Cardiac muscle cell (in vitro differentiated cells and primary cell): Measurements from ENCODE around the gene DAO. TPM values are rescaled to one million over a fixed set of nuclear protein-coding genes. Genes with fewer than 3 reads are reported as not detected.

Experiments used
- DNase-seq, 2 donors: peaks; one replicate each; pipeline versions ENCODE4 v3.0.0 to v3.0.0-alpha.2; 2010 to 2017; ENCODE audit warnings: low read depth in 1 of 2, low spot score in 1 of 2
- H3K27ac ChIP-seq: fragments of 200-600 bp; sonication (generic); 2 replicates; pipeline ENCODE4 v1.5.1; 2016
- H3K27me3 ChIP-seq: fragments of 200-600 bp; sonication (generic); 2 replicates; pipeline ENCODE4 v1.6.0; 2016; ENCODE audit warnings: control low read depth
- H3K36me3 ChIP-seq: fragments of 200-600 bp; sonication (generic); 2 replicates; pipeline ENCODE4 v1.5.1; 2016; ENCODE audit warnings: control low read depth
- H3K4me1 ChIP-seq: fragments of 200-600 bp; sonication (generic); 2 replicates; pipeline ENCODE4 v1.8.1; 2017; ENCODE audit warnings: low read depth, mild to moderate bottlenecking, mixed run types
- H3K4me3 ChIP-seq: fragments of 200-600 bp; sonication (generic); 2 replicates; pipeline ENCODE4 v1.5.1; 2016; ENCODE audit warnings: mild to moderate bottlenecking
- H3K9me3 ChIP-seq: fragments of 200-600 bp; sonication (generic); 2 replicates; pipeline ENCODE4 v1.5.1; 2017; ENCODE audit warnings: low read depth, mild to moderate bottlenecking, control low read depth
- polyA plus RNA-seq: library from polyadenylated mRNA; unstranded; fragments of >200 nt; fragmentation: Nextera tagmentation; extraction: Ambion mirVana; gene quantifications from 2 replicates; pipeline ENCODE4 v1.2.1, GENCODE V29; 2016
- total RNA-seq: library from RNA; depleted of rRNA; stranded (reverse); fragments of >200 nt; gene quantifications from 2 replicates; pipeline ENCODE4 v1.2.3, GENCODE V29; 2016
- TF ChIP-seq, protein P1 (sequence below): IDR thresholded peaks from 2 replicates; pipeline ENCODE4 v1.5.1; 2012; ENCODE audit warnings: low read depth, mild to moderate bottlenecking, low read length

The DAO gene
- total and polyA plus RNA-seq, 2 experiments from 2014 or later, result not detected

DNA sequence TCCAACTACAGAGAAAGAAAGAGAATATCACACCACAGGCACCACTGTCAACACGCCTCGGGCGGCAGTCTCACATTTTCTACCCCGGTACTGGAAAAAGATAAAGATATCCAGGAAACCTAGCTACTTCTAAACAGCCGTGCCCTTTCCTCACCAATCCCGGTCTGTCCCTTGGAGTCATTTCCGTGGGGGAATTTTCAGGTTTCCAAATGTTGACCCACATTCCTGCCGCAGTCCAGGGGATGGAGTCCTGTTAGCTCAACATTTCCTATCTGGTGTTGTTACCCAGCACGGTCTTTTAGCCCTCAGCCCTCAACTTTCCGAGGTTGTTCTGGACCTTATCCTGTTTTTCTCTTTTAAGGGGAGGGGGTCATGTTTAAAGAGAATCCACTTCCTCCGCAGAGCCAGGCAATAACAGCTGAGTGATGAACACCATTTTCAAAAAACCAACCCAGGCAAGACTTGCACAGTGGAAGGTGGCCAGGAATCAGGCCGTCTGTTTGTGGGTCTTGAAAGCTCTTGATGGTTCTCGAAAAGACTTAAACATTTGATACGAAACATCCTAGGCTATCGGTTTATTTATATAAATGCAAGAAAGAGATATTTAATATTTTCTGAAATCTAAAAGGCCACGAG lies 27.1 kb upstream of the DAO start:
- TF ChIP-seq, protein P1, sequence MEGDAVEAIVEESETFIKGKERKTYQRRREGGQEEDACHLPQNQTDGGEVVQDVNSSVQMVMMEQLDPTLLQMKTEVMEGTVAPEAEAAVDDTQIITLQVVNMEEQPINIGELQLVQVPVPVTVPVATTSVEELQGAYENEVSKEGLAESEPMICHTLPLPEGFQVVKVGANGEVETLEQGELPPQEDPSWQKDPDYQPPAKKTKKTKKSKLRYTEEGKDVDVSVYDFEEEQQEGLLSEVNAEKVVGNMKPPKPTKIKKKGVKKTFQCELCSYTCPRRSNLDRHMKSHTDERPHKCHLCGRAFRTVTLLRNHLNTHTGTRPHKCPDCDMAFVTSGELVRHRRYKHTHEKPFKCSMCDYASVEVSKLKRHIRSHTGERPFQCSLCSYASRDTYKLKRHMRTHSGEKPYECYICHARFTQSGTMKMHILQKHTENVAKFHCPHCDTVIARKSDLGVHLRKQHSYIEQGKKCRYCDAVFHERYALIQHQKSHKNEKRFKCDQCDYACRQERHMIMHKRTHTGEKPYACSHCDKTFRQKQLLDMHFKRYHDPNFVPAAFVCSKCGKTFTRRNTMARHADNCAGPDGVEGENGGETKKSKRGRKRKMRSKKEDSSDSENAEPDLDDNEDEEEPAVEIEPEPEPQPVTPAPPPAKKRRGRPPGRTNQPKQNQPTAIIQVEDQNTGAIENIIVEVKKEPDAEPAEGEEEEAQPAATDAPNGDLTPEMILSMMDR, result no peak
- Histone ChIP-seq H3K4me1 (peaks cover 24% of the 10 kb centered on the region), H3K4me3 (no peak overlapping the region), H3K27me3 (no peaks in the 10 kb centered on the region), H3K9me3 (no peaks in the 10 kb centered on the region), H3K27ac (no peak overlapping the region), H3K36me3 (peaks cover 17% of the 10 kb centered on the region)
- DNase-seq, result peak in 1 of 2 donors; percentile 79

DNA sequence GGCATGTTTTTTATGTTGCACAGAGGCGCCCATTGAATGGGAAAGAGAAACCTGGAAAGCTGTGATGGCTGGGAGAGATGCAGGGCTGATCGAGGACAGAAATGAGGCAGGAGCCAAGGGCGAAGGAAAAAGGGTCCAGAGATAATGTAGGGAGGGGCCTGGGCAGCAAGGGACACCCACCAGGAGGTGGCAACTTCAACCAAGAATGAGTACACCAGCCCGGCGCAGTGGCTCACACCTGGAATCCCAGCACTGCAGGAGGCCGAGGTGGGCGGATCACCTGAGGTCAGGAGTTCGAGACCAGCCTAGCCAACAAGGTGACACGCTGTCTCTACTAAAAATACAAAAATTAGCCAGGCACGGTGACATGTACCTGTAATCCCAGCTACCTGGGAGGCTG lies 26.5 kb upstream of the DAO start:
- Histone ChIP-seq H3K9me3 (no peaks in the 10 kb centered on the region), H3K27me3 (no peaks in the 10 kb centered on the region), H3K27ac (no peak overlapping the region), H3K4me1 (peaks cover 24% of the 10 kb centered on the region), H3K4me3 (no peak overlapping the region), H3K36me3 (peaks cover 13% of the 10 kb centered on the region)
- no peak for DNase-seq
- TF ChIP-seq, protein P1, result no peak

DNA sequence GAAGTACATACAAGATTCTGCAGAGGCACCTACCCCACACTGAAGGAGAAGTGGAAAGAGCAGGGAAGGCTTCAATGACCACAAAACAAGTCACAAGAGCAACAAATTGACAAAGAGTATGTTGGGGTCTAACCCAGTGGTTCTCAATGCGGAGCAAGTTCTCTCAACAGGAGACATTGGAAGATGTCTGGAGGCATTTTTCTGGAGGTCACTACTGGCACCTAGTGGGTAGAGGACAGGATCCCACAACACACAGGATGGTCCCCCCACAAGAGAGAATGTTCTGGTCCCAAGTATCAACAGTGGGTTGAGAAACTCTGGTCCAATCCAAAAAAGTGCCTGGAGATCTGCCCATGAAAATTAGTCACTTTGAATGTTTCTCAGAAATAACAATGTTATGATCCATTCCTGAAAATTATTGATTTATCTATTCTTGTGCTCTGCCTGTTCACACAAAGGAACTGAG lies 25.9 kb upstream of the DAO start:
- TF ChIP-seq, protein P1, result peak; percentile 50
- no peaks in the 10 kb centered on the region for H3K27me3 ChIP-seq
- no peak overlapping the region for H3K4me3 ChIP-seq
- peak in 1 of 2 donors; percentile 92 for DNase-seq
- H3K27ac ChIP-seq, result peak overlapping the region; percentile 72
- H3K4me1 ChIP-seq, result peaks cover 24% of the 10 kb centered on the region
- no peaks in the 10 kb centered on the region for H3K9me3 ChIP-seq
- peaks cover 12% of the 10 kb centered on the region for H3K36me3 ChIP-seq

DNA sequence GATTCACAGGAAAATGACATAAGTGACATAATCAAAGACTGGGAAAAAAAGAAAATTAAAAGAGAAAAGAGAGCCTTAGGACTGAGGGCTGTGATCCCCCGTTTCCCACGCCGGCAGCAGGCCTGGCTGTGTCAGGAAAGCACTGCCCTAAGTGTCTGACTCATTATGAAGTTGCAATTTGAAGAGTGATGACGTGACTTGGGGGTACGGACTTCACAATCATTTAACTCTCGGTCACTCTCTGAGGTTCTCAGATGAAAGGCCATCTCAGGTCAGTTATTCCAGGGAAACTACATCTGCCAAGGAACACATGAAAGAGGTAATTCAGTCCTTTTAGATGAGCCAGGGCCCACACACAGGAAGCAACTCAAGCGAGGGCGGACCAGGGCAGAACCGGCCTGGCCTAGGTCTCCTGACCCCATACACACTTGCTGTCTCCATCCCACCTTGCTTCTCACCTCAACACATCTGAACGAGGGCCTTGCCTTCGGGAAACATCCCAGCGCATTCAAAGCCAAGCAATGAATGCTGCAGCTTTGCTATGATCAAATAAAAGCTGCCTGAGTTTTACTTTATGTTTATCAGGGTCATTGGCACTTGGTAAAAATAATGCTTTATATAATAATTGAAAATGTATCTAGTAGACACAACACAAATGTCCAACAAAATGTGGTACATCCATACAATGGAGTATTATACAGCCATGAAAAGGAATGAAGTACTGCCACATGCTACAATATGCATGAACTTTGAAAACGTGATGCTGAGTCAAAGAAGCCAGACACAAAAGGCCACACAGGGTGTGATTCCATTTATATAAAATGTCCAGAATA lies 25.2 kb upstream of the DAO start:
- H3K36me3 ChIP-seq, result peaks cover 12% of the 10 kb centered on the region
- peak overlapping the region; percentile 72 for H3K27ac ChIP-seq
- no peak overlapping the region for H3K4me3 ChIP-seq
- TF ChIP-seq, protein P1, result no peak
- peaks cover 24% of the 10 kb centered on the region for H3K4me1 ChIP-seq
- H3K27me3 ChIP-seq, result no peaks in the 10 kb centered on the region
- H3K9me3 ChIP-seq, result no peaks in the 10 kb centered on the region
- DNase-seq, result peak; percentile 38 to 94

DNA sequence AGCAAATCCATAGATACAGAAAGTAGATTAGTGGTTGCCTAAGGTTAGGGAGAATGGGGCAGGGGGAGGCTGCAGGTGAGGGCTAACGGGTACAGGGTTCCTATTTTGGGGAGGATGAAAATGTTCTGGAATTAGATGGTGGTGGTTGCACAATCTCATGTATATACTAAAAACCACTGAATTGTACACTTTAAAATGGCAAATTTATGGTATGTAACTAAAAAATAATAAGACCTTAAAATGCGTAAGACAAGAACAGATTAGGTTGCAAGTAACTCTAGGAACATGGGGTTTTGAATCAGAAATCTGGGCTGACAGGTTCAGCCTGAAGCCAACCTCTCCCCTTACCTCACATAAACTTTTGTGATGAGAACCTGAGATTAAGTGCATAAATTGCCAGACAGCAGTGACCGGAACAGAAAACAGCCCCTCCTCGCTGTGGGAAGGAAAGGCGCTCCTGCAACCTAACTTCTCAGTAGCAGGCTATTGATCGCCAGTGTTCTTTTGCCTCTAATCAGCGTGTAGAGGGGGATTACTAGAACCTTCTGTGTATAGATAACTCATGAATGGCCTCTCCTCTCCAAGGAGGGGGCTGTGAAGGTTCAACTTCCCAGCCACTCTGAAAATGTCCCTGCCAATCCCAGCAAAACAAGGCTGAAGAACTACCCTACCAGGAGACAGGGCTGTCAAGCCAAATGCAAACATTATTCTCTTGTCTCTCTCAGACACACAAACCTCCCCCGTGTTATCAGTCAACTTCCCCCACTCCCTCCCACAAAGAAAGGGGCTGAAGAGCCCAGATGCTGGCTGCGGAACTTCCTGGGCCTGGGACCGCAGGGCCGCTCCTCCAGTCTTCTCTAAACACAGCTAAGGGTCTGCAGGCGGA lies 24.4 kb upstream of the DAO start:
- Histone ChIP-seq H3K4me1 (peaks cover 24% of the 10 kb centered on the region), H3K9me3 (no peaks in the 10 kb centered on the region), H3K27ac (peak overlapping the region; percentile 94), H3K27me3 (no peaks in the 10 kb centered on the region), H3K4me3 (peak overlapping the region; percentile 96), H3K36me3 (peaks cover 12% of the 10 kb centered on the region)
- DNase-seq, result peak; percentile 17 to 69
- TF ChIP-seq, protein P1, result no peak
